NT2/D1 (cell line): ENCODE results near the gene HERC3.

Source experiments
- SUZ12 ChIP-seq: IDR thresholded peaks from 2 replicates; pipeline ENCODE4 v1.6.1; 2011; ENCODE audit not compliant: insufficient read length, insufficient read depth; ENCODE audit errors: extremely low read depth
- YY1 ChIP-seq: IDR thresholded peaks from 2 replicates; pipeline ENCODE4 v1.6.1; 2011; ENCODE audit not compliant: insufficient read length, insufficient read depth
- ZNF274 ChIP-seq: IDR thresholded peaks from 2 replicates; pipeline ENCODE4 v1.6.1; 2011; ENCODE audit warnings: mild to moderate bottlenecking, low read depth, low read length

DNA sequence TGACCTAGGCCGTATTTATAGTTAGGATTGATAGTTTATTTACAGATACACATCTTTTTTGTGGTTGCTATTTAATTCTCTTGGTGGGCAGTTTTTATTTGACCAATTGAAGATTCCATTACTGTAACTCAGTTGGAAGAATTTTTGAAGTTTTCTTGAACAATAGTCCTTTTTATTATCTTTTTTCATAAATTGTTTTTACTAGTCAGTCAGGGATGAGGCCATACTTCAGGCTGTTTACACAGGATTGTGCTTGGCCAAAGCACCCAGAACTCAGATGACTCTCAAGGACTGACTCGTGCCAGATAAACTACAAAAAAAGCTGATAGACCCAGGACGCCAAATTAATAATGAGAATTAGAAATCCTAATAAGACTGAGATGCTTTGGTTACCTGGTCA, 7.0 kb downstream of the HERC3 start:
- TF ChIP-seq YY1 (no peak), ZNF274 (no peak), SUZ12 (no peak)
